Measurements from ENCODE around the gene LRBA.

GRCh38 chr4:150950657-150951288 lies 64.3 kb downstream of the LRBA start:
- TF ChIP-seq CTCF (IDR thresholded peaks at IDR 0.05; ENCODE audit: extremely low read depth in 1 of 2, insufficient read depth in 1 of 2, low read depth in 1 of 2, low read length in 2 of 2) = no peak
- no peak for TF ChIP-seq EZH2 (IDR thresholded peaks at IDR 0.05; ENCODE audit: borderline replicate concordance, low read depth, low read length, severe bottlenecking)
- TF ChIP-seq POLR2AphosphoS5 (IDR thresholded peaks at IDR 0.05; ENCODE audit: insufficient read depth, low read depth, low read length) = no peak
- TF ChIP-seq POLR2A (IDR thresholded peaks at IDR 0.05; ENCODE audit: low read depth, low read length) = no peak
- TF ChIP-seq MAX (IDR thresholded peaks at IDR 0.05; ENCODE audit: insufficient read depth, insufficient read length) = no peak
- TF ChIP-seq FOS (IDR thresholded peaks at IDR 0.05; ENCODE audit: borderline replicate concordance, insufficient read depth, low read length) = no peak
- TF ChIP-seq MYC (IDR thresholded peaks at IDR 0.05; ENCODE audit: low read depth, low read length) = no peak
- TF ChIP-seq JUN (IDR thresholded peaks at IDR 0.05; ENCODE audit: borderline replicate concordance, insufficient read depth, insufficient read length, low read depth) = no peak
